ENCODE results near the gene CYSTM1. TPM values are rescaled to one million over a fixed set of nuclear protein-coding genes. Genes with fewer than 3 reads are reported as not detected.
A peak's percentile ranks its signal among the peaks of the same experiment; 100 is the strongest.

The CYSTM1 gene
- total and polyA plus RNA-seq, 7 donors = 23.8 to 597 (median 51.7) TPM

GRCh38 chr5:140242890-140243585 is 68.0 kb downstream of the CYSTM1 start:
- Histone ChIP-seq H3K9me3 (no peaks in the 10 kb centered on the region), H3K36me3 (peaks cover 0 to 8% (median 0%) of the 10 kb centered on the region in 4 donors), H3K4me3 (no peak overlapping the region), H3K4me1 (peaks cover 0 to 88% (median 77%) of the 10 kb centered on the region in 4 donors), H3K27ac (peak overlapping the region in 3 of 4 donors; percentile 81 to 91 (median 82)), H3K27me3 (no peaks in the 10 kb centered on the region)
- TF ChIP-seq EP300 (IDR thresholded peaks at IDR 0.05) (no peak), POLR2A (IDR thresholded peaks at IDR 0.05) (no peak), CTCF (IDR thresholded peaks at IDR 0.05) (no peak), POLR2AphosphoS5 (IDR thresholded peaks at IDR 0.05) (no peak)
- WGBS, 2 donors = 66 to 87% methylated on average over 4 of the region's 4 CpGs
- no peak for DNase-seq
- intact Hi-C loops (cut with DNase I) = loop anchor here (2.0 to 10.0 kb wide), 4 partner anchors 60 to 462 kb away; partner anchors contain the start of genes CYSTM1, PFDN1, SRA1 and ZMAT2

- Histone ChIP-seq H3K9me3 (no peaks in the 10 kb centered on the region), H3K4me3 (no peak overlapping the region), H3K4me1 (peaks cover 0 to 93% (median 81%) of the 10 kb centered on the region in 4 donors), H3K27me3 (no peaks in the 10 kb centered on the region), H3K36me3 (peaks cover 0 to 8% (median 0%) of the 10 kb centered on the region in 4 donors), H3K27ac (peak overlapping the region in 3 of 4 donors; percentile 77 to 91 (median 82))
- TF ChIP-seq POLR2A (IDR thresholded peaks at IDR 0.05) (no peak), POLR2AphosphoS5 (IDR thresholded peaks at IDR 0.05) (no peak), CTCF (IDR thresholded peaks at IDR 0.05) (no peak), EP300 (IDR thresholded peaks at IDR 0.05) (no peak)
- DNase-seq = peak; percentile 70
- 39 to 76% methylated on average over 4 of the region's 4 CpGs for WGBS, 2 donors
- intact Hi-C loops (cut with DNase I) = loop anchor here (1.0 to 10.0 kb wide), 7 partner anchors 59 to 461 kb away; partner anchors contain the start of genes CYSTM1, HBEGF, PFDN1 and SRA1
Observed at GRCh38 chr5:140243706-140244250, 68.8 kb downstream of the CYSTM1 start.

- Histone ChIP-seq H3K27me3 (no peaks in the 10 kb centered on the region), H3K4me1 (peaks cover 0 to 88% (median 79%) of the 10 kb centered on the region in 4 donors), H3K27ac (peak overlapping the region; percentile 0 to 91 (median 80)), H3K9me3 (no peaks in the 10 kb centered on the region), H3K36me3 (peaks cover 0 to 8% (median 2%) of the 10 kb centered on the region in 4 donors), H3K4me3 (no peak overlapping the region)
- 12 to 18% methylated on average over 14 of the region's 14 CpGs for WGBS, 2 donors
- TF ChIP-seq POLR2A (IDR thresholded peaks at IDR 0.05) (no peak), POLR2AphosphoS5 (IDR thresholded peaks at IDR 0.05) (peak in 3 of 4 donors; percentile 48 to 59 (median 54)), EP300 (IDR thresholded peaks at IDR 0.05) (no peak), CTCF (IDR thresholded peaks at IDR 0.05) (peak; percentile 84 to 96 (median 92))
- peak; percentile 96 for DNase-seq
- intact Hi-C loops (cut with DNase I) = loop anchor here (1.0 to 10.0 kb wide), 6 partner anchors 67 to 460 kb away; partner anchors contain the start of genes CYSTM1, HBEGF, SRA1 and ZMAT2
Observed at GRCh38 chr5:140244525-140245025, 69.6 kb downstream of the CYSTM1 start.

GRCh38 chr5:140245341-140245740 is 70.4 kb downstream of the CYSTM1 start:
- 59 to 81% methylated on average over 5 of the region's 5 CpGs for WGBS, 2 donors
- Histone ChIP-seq H3K4me3 (no peak overlapping the region), H3K4me1 (peaks cover 0 to 80% (median 72%) of the 10 kb centered on the region in 4 donors), H3K36me3 (peaks cover 0 to 11% (median 4%) of the 10 kb centered on the region in 4 donors), H3K27me3 (no peaks in the 10 kb centered on the region), H3K27ac (peak overlapping the region; percentile 68 to 91 (median 80)), H3K9me3 (no peaks in the 10 kb centered on the region)
- intact Hi-C loops (cut with DNase I) = loop anchor here (10.0 kb wide), 2 partner anchors 309 to 459 kb away; partner anchors contain the start of genes SRA1 and ZMAT2
- TF ChIP-seq POLR2A (IDR thresholded peaks at IDR 0.05) (no peak), POLR2AphosphoS5 (IDR thresholded peaks at IDR 0.05) (peak in 2 of 4 donors; percentile 6 to 8)
- DNase-seq = peak; percentile 73

Measured in sigmoid colon (tissue), 7 donors.